ENCODE results near the gene CSTF2. TPM values are rescaled to one million over a fixed set of nuclear protein-coding genes. Genes with fewer than 3 reads are reported as not detected.
A peak's percentile ranks its signal among the peaks of the same experiment; 100 is the strongest.

The CSTF2 gene
- total RNA-seq, 2 experiments from 2014 or later = 28.1 to 30.7 TPM

DNA sequence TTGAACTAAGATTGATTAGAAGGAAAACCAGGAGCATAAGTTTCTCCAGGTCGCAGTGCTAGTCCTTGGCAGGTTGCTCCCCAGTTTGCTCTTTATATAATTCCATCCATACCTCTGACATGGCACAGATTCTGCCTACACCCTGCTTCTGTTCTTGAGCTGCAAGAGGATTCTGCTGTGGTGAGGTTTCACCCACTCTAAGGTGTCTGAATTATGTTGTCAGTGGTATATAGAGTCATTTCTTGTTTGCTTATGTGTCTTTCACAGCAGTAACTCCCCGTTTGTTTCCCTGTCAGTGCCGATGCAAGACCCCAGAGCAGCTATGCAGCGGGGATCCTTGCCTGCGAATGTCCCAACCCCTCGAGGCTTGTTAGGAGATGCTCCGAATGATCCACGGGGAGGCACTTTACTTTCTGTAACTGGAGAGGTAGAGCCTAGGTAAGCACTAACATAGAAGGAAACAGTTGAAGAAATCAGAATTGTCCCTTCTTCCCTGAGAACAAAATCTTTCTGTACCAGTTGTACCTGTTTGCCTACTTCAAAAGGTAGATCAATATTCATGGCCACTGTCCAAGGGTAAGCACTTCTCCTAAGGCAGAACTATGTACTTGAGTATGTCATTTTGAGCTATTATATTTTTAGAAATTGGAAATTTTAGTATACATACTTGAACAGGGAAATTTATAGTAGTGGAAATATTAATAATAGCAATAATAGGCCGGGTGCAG is 11.2 kb downstream of the CSTF2 start:
- Mint-ChIP-seq H3K4me3 (no peak overlapping the region), H3K4me1 (peaks cover 13% of the 10 kb centered on the region), H3K36me3 (peaks cover 30% of the 10 kb centered on the region), H3K9me3 (no peaks in the 10 kb centered on the region), H3K27me3 (no peaks in the 10 kb centered on the region), H3K27ac (no peak overlapping the region)
- DNase-seq (no peak), ATAC-seq (ENCODE audit: low read depth) (no peak)
- POLR2A ChIA-PET = no interaction called here

DNA sequence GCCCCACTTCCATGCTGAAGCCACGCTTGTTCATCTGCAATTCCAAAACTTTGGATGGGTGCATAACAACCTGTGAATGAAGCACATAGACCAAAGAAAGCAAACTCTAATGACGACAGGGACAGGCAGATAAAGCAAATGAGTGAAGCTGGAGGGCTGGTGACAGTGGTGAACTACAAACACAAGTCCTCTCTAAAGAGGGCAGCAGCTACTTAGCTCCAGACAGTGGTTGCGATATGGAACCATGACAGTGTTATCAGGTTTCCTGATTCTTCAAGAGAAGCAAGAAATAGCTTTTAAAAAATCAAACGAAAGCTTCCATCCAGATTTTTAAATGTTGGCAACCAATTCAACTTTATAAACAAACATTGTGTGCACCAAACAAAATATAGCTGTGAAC is 30.1 kb downstream of the CSTF2 start:
- no peaks in the 10 kb centered on the region for H3K9me3 Mint-ChIP-seq
- ATAC-seq (ENCODE audit: low read depth) (no peak), DNase-seq (no peak)
- H3K4me3 Mint-ChIP-seq = no peak overlapping the region
- H3K4me1 Mint-ChIP-seq = no peaks in the 10 kb centered on the region
- POLR2A ChIA-PET = no interaction called here
- H3K36me3 Mint-ChIP-seq = peaks cover 1% of the 10 kb centered on the region
- no peaks in the 10 kb centered on the region for H3K27me3 Mint-ChIP-seq
- H3K27ac Mint-ChIP-seq = no peak overlapping the region

DNA sequence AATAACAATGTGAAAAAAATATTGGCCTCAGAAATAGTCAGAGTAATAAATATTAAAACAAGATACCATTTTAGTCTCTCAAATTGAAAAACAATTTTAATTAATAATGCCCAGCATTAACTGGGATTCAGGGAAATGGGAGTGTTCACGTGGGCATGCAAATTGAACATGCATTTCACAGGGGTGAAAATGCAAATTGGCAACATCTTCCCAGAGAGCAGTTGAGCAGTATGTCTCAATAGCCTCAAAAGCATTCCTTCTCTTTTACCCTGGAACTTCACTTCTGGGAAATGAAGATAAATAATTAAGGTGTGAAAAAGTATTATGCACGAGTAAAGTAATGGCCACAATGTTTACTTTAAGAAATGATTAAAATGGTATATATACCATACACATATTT is 32.6 kb downstream of the CSTF2 start:
- Mint-ChIP-seq H3K36me3 (peaks cover 3% of the 10 kb centered on the region), H3K27ac (no peak overlapping the region), H3K27me3 (no peaks in the 10 kb centered on the region), H3K4me3 (no peak overlapping the region), H3K4me1 (no peaks in the 10 kb centered on the region), H3K9me3 (no peaks in the 10 kb centered on the region)
- no peak for DNase-seq
- POLR2A ChIA-PET = no interaction called here
- ATAC-seq (ENCODE audit: low read depth) = no peak

DNA sequence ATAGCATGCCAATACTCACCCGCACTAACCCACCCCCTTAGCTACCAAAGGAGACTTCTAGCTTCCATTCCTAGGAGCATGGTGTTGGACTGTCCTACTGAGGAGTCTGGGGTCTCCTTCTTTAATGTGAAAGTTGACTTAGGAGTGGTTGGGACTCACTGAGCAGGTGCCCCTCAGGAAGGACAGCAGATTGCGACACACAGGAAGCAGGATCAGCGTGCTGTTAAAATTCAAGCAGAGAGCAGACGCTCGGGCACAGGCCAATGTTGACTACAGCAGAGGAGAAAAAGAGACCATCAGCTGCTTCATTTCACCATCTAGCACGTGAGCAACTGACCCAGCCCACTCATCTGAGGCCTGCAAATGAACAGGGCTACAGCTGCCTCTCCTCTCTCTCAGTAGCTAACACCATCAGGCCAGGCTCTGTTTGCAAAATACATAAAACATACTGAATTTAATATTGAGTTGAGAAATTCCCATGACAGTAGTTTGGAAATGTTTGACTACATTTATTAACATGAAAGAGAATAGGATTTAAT is 43.2 kb downstream of the CSTF2 start:
- H3K9me3 Mint-ChIP-seq = no peaks in the 10 kb centered on the region
- POLR2A ChIA-PET = no interaction called here
- peaks cover 8% of the 10 kb centered on the region for H3K27me3 Mint-ChIP-seq
- H3K27ac Mint-ChIP-seq = no peak overlapping the region
- no peaks in the 10 kb centered on the region for H3K36me3 Mint-ChIP-seq
- DNase-seq (no peak), ATAC-seq (ENCODE audit: low read depth) (no peak)
- H3K4me1 Mint-ChIP-seq = no peaks in the 10 kb centered on the region
- no peak overlapping the region for H3K4me3 Mint-ChIP-seq

DNA sequence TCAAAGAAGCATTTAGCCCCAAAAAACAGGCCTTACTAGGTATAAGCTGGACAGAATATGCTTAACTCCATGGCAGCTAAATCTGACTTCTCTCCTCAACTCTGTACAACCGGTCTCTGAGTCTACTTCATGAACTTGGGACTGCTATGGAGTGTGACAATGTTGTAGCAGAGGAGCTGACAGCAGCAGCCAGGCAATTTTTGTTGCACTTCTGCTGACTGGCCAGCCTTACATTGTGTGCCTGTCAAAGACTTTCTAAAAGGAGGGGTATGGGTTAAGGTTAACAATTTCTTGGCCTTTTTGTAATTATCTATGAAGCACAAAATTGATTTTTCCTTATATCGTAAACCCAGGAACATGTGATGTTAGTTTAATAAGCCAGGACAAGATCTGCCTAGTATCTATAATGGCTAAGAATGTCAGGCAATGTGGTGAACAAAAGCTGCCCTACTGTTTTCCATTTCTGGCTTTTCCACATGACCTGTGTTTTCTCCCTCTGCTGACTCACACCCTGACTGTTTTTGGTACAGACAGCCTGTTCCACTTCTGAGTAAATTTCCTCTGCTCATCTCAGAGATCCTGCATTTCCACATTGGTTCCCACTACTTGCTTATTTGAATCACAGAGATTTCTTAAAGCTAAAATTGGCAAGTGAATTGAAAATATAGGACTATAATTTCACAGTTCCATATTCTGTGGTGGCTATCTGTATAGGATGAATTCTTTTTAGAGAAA is 44.6 kb downstream of the CSTF2 start:
- POLR2A ChIA-PET = no interaction called here

DNA sequence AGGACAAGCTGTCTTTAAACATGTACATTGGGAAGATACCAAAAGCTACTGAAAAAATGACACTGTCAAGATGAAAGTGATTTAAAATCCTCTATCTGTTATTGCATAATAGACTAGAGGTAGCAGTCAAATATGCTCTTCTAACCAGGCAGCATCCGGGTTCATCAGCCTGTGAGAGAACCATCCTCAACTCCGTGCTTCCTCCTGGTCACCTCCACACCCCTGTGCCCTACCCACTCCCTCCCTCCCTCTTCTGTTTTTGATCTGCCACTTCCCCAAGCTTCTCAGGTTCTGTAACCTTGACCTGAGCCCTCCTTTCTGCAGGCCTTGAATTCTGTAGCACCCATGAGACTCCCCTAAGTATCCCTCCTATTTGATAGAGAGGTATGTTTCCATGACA is 48.1 kb downstream of the CSTF2 start:
- Mint-ChIP-seq H3K27me3 (no peaks in the 10 kb centered on the region), H3K4me1 (peaks cover 1% of the 10 kb centered on the region), H3K36me3 (no peaks in the 10 kb centered on the region), H3K4me3 (no peak overlapping the region), H3K9me3 (no peaks in the 10 kb centered on the region), H3K27ac (no peak overlapping the region)
- DNase-seq (no peak), ATAC-seq (ENCODE audit: low read depth) (no peak)
- POLR2A ChIA-PET = no interaction called here

More for the DNA sequence above, 44.6 kb downstream of the CSTF2 start:
- Mint-ChIP-seq H3K9me3 (no peaks in the 10 kb centered on the region), H3K36me3 (no peaks in the 10 kb centered on the region), H3K4me3 (no peak overlapping the region), H3K27me3 (no peaks in the 10 kb centered on the region), H3K4me1 (no peaks in the 10 kb centered on the region), H3K27ac (no peak overlapping the region)
- ATAC-seq (ENCODE audit: low read depth) = no peak
- DNase-seq = no peak

DNA sequence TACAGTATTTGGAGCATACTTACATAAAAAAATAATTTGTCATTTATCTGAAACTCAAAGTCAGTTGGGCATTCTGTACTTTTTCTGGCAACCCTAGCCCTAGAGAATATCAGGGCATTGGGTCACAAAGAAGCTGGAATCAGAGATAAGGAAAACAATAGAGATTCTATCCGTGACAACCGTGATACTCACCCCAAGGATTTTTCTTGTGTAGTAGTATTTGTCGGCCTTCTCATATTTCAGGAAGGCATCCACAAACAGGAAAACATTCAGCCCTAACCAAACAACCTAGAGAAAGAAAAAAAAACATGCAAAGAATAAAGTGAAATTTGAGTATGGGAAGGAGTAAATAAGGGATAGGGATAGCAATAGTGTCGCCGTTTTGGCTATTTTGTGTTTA is 50.3 kb downstream of the CSTF2 start:
- H3K27me3 Mint-ChIP-seq = no peaks in the 10 kb centered on the region
- no peaks in the 10 kb centered on the region for H3K36me3 Mint-ChIP-seq
- H3K27ac Mint-ChIP-seq = no peak overlapping the region
- peaks cover 5% of the 10 kb centered on the region for H3K4me1 Mint-ChIP-seq
- ATAC-seq (ENCODE audit: low read depth) (no peak), DNase-seq (no peak)
- no peak overlapping the region for H3K4me3 Mint-ChIP-seq
- no peaks in the 10 kb centered on the region for H3K9me3 Mint-ChIP-seq
- POLR2A ChIA-PET = no interaction called here

DNA sequence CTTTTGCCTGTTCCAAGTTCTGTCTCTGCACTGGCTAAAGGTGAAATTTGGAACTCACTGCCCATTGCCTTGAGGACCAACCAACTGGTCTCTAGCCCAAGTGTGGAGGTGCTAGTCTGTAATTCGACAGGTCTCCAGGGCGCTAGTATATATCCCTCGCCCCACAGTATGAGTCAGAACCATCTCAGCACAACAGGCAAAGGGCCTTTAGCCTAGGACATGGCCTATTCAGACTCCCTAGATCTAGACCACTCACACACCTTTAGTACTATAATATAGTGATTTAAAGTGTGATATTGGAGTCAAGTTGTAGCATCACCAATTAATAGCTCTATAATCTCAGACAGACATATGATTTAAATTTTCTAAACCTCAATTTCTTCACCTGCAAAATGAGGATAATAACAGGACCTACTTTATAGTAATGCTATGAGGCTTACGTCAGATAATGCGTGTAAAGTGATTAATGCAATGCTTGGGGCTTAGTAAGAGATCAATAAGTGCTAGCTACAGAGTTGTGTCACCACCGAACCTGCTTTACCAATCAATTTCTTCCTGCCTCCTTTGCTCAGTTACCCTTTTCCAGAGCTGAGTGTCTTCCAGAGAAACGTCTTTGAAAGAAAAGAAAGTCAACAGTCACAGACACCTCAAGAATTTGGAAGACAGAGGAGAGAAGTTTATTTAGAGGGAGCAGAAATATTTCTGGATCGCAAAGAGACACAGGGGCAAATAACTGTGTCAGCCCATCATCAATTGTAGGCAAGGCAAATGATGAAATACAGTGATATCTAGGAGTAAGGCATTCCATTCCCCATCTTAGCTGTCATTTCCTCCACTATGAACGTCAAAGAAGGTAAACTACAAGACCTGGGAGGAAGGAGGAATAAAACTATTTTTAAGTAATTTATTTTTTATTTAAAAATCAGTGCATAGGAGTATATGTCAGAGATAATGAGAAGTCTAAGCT is 51.7 kb downstream of the CSTF2 start:
- DNase-seq = no peak
- Mint-ChIP-seq H3K36me3 (no peaks in the 10 kb centered on the region), H3K4me3 (no peak overlapping the region), H3K27ac (no peak overlapping the region), H3K27me3 (no peaks in the 10 kb centered on the region), H3K4me1 (peaks cover 5% of the 10 kb centered on the region), H3K9me3 (no peaks in the 10 kb centered on the region)
- POLR2A ChIA-PET = no interaction called here
- ATAC-seq (ENCODE audit: low read depth) = no peak

DNA sequence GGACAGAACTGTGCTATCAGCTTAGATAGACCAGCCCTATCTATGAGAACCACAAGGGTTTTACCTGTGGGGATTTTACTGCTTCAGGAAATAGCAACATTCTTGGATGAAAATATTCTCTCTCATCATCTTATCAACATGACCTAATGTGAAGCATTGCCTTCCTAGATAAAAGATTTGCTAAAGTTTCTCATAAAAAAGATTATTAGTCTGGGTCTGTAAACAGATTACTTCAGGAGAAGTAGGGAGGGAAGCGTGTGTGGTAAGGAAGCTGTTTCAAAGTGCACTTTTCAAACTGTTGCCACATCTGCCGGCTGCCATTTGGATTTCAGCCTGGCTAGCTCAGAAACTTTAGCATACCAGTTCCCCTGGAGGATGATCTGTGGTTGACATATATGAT is 54.1 kb downstream of the CSTF2 start, which contains the start of gene NOX1:
NOX1 (minus strand) TSS at position 35 of the 400 bp plus-strand sequence. CDS start 220 bp downstream, outside the sequence.
- Mint-ChIP-seq H3K4me3 (peak within 1 kb of the TSS; percentile 5), H3K4me1 (peaks cover 5% of the 10 kb centered on the region), H3K9me3 (no peaks in the 10 kb centered on the region), H3K27me3 (no peaks in the 10 kb centered on the region), H3K27ac (no peak within 1 kb of the TSS), H3K36me3 (no peaks in the 10 kb centered on the region)
- POLR2A ChIA-PET = no interaction called here
- DNase-seq = no peak
- ATAC-seq (ENCODE audit: low read depth) = no peak

DNA sequence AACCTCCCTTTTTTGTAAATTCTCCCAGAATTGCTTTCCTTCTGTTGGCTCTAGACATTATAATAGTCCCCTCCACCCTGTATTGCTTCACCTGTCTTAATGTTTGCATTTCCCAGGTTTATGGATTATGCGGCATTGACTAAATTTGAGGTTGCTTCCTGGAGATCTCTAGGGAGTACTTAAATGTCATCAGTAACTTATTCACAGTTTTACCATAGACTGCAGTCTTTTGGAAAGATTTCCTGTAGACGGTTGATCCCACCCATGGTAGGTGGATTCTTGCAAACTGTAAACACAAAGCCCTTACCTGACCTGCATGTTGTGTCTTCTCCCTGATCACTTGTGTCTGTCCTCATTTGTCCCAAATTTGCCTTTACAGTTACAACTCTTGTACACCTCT is 60.2 kb downstream of the CSTF2 start:
- no peaks in the 10 kb centered on the region for H3K36me3 Mint-ChIP-seq
- H3K27ac Mint-ChIP-seq = no peak overlapping the region
- H3K4me3 Mint-ChIP-seq = no peak overlapping the region
- peaks cover 2% of the 10 kb centered on the region for H3K4me1 Mint-ChIP-seq
- H3K27me3 Mint-ChIP-seq = no peaks in the 10 kb centered on the region
- POLR2A ChIA-PET = no interaction called here
- no peak for ATAC-seq (ENCODE audit: low read depth)
- no peak for DNase-seq
- H3K9me3 Mint-ChIP-seq = no peaks in the 10 kb centered on the region

DNA sequence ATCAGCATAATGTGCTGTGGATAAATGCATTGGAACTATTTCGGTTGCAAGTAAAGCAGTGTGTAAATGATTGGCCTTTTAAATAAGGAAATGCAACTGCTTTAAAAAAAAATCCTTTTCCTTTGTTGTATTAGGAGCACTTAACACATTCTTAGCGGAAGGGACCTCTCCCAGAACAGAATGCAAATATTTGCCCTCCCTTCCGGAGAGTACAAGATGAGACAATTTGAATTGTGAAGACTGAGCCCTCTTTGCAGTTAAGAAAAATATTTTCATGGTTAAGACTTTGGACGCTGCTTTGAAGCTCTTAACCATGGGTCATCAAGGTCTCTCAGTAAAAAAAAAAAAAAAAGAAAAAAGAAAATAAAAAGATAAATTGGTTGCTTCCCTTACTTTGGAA is 63.5 kb downstream of the CSTF2 start:
- Mint-ChIP-seq H3K27ac (no peak overlapping the region), H3K36me3 (no peaks in the 10 kb centered on the region), H3K27me3 (no peaks in the 10 kb centered on the region), H3K9me3 (no peaks in the 10 kb centered on the region), H3K4me1 (peaks cover 4% of the 10 kb centered on the region), H3K4me3 (no peak overlapping the region)
- DNase-seq (no peak), ATAC-seq (ENCODE audit: low read depth) (no peak)
- POLR2A ChIA-PET = no interaction called here
